Jurkat, Clone E6-1 (cell line): Measurements from ENCODE around the gene SEC22A.
"Not testable (repeated sequence)": the region's sequence is repeated elsewhere in the genome, so short reads cannot be mapped to it uniquely, and the experiment has no call there.

Experiments
- DNase-seq: peaks from one replicate; pipeline ENCODE4 v3.0.0-alpha.2; 2011; ENCODE audit warnings: low read depth, low spot score
- H3K4me3 ChIP-seq: 2 replicates; pipeline ENCODE4 v1.5.1; 2011; ENCODE audit warnings: mild to moderate bottlenecking, low read length, control low read depth, moderate library complexity

The SEC22A gene

GRCh38 chr3:123168605-123169004 lies 33.1 kb upstream of the SEC22A start:
- DNase-seq: no peak

GRCh38 chr3:123169492-123169929 lies 32.2 kb upstream of the SEC22A start:
- H3K4me3 ChIP-seq: no peak overlapping the region
- DNase-seq: no peak

More at GRCh38 chr3:123168605-123169004, 33.1 kb upstream of the SEC22A start:
- H3K4me3 ChIP-seq: no peak overlapping the region

GRCh38 chr3:123169930-123170329 lies 31.8 kb upstream of the SEC22A start:
- no peak for DNase-seq
- no peak overlapping the region for H3K4me3 ChIP-seq

GRCh38 chr3:123180791-123181190 lies 21.0 kb upstream of the SEC22A start:
- no peak for DNase-seq
- no peak overlapping the region for H3K4me3 ChIP-seq

GRCh38 chr3:123186695-123187094 lies 15.0 kb upstream of the SEC22A start:
- no peak for DNase-seq
- H3K4me3 ChIP-seq: no peak overlapping the region

- no peak for DNase-seq
- no peak overlapping the region for H3K4me3 ChIP-seq
Measured at GRCh38 chr3:123188058-123188457, 13.7 kb upstream of the SEC22A start.

- H3K4me3 ChIP-seq: no peak overlapping the region
- DNase-seq: no peak
Measured at GRCh38 chr3:123193448-123194101, 8.2 kb upstream of the SEC22A start.

GRCh38 chr3:123194552-123194951 lies 7.2 kb upstream of the SEC22A start:
- H3K4me3 ChIP-seq: no peak overlapping the region
- no peak for DNase-seq

GRCh38 chr3:123198372-123198771 lies 3.4 kb upstream of the SEC22A start:
- DNase-seq: no peak
- H3K4me3 ChIP-seq: no peak overlapping the region

- H3K4me3 ChIP-seq: peak overlapping the region; percentile 77
- no peak for DNase-seq
Measured at GRCh38 chr3:123201223-123201556, 553 bp upstream of the SEC22A start.

- DNase-seq: no peak
- H3K4me3 ChIP-seq: peak overlapping the region; percentile 77
Measured at GRCh38 chr3:123202451-123202850, 708 bp downstream of the SEC22A start.

GRCh38 chr3:123218990-123219389 lies 17.2 kb downstream of the SEC22A start:
- H3K4me3 ChIP-seq: no peak overlapping the region
- DNase-seq: no peak

- not testable (repeated sequence) for DNase-seq
Measured at GRCh38 chr3:123221369-123221768, 19.6 kb downstream of the SEC22A start.

GRCh38 chr3:123225016-123225415 lies 23.3 kb downstream of the SEC22A start:
- no peak overlapping the region for H3K4me3 ChIP-seq
- DNase-seq: no peak

More at GRCh38 chr3:123221369-123221768, 19.6 kb downstream of the SEC22A start:
- H3K4me3 ChIP-seq: not testable (repeated sequence)

GRCh38 chr3:123226549-123226948 lies 24.8 kb downstream of the SEC22A start:
- DNase-seq: no peak
- no peak overlapping the region for H3K4me3 ChIP-seq

GRCh38 chr3:123229145-123229544 lies 27.4 kb downstream of the SEC22A start:
- DNase-seq: no peak
- H3K4me3 ChIP-seq: no peak overlapping the region

- no peak overlapping the region for H3K4me3 ChIP-seq
- DNase-seq: no peak
Measured at GRCh38 chr3:123236902-123237301, 35.2 kb downstream of the SEC22A start.

GRCh38 chr3:123239186-123239585 lies 37.4 kb downstream of the SEC22A start:
- DNase-seq, H3K4me3 ChIP-seq: not testable (repeated sequence)

GRCh38 chr3:123239756-123240155 lies 38.0 kb downstream of the SEC22A start:
- H3K4me3 ChIP-seq: no peak overlapping the region
- DNase-seq: peak; percentile 4

- peak; percentile 69 for DNase-seq
- no peak overlapping the region for H3K4me3 ChIP-seq
Measured at GRCh38 chr3:123244128-123244527, 42.4 kb downstream of the SEC22A start.

GRCh38 chr3:123246866-123247265 lies 45.1 kb downstream of the SEC22A start:
- H3K4me3 ChIP-seq: no peak overlapping the region
- no peak for DNase-seq
